Progenitor cell of endocrine pancreas (in vitro differentiated cells): ENCODE results near the gene DRD4. TPM values are rescaled to one million over a fixed set of nuclear protein-coding genes. Genes with fewer than 3 reads are reported as not detected.

Source experiments
- DNase-seq: peaks from one replicate; pipeline ENCODE4 v3.0.0; 2021; ENCODE audit warnings: low spot score; ENCODE audit not compliant: unreplicated experiment
- H3K27ac Mint-ChIP-seq: 2 replicates; pipeline ENCODE4 v1.8.0; 2021; ENCODE audit warnings: mild to moderate bottlenecking, moderate library complexity, mixed read lengths
- H3K27me3 Mint-ChIP-seq: 2 replicates; pipeline ENCODE4 v1.8.0; 2021; ENCODE audit warnings: mixed read lengths
- H3K36me3 Mint-ChIP-seq: 2 replicates; pipeline ENCODE4 v1.8.0; 2022; ENCODE audit warnings: mixed read lengths; ENCODE audit not compliant: insufficient read depth
- H3K4me1 Mint-ChIP-seq: 2 replicates; pipeline ENCODE4 v1.8.0; 2021; ENCODE audit warnings: low read depth, mixed read lengths
- H3K4me3 Mint-ChIP-seq: 2 replicates; pipeline ENCODE4 v1.8.0; 2021; ENCODE audit warnings: low read depth, mild to moderate bottlenecking, moderate library complexity, mixed read lengths
- H3K9me3 Mint-ChIP-seq: 2 replicates; pipeline ENCODE4 v1.8.0; 2021; ENCODE audit warnings: low read depth, mixed read lengths
- long read RNA-seq: library from polyadenylated mRNA; unstranded; transcript quantifications from one replicate; pipeline ENCODE4 v2.0.0, GENCODE V29; 2020
- total RNA-seq: library from RNA; stranded (reverse); gene quantifications from 2 replicates; pipeline ENCODE4 v1.2.1, GENCODE V29; 2021
- TF ChIP-seq, protein P1 (sequence below): fragments of 200-600 bp; sonication (generic); IDR thresholded peaks from one replicate; pipeline ENCODE4 v1.5.0; 2021; ENCODE audit warnings: antibody characterized with exemption, mild to moderate bottlenecking; ENCODE audit not compliant: unreplicated experiment

The DRD4 gene
- 1.1 and 2.7 TPM in 2 replicates for total RNA-seq
- long read RNA-seq: 0 reads

DNA sequence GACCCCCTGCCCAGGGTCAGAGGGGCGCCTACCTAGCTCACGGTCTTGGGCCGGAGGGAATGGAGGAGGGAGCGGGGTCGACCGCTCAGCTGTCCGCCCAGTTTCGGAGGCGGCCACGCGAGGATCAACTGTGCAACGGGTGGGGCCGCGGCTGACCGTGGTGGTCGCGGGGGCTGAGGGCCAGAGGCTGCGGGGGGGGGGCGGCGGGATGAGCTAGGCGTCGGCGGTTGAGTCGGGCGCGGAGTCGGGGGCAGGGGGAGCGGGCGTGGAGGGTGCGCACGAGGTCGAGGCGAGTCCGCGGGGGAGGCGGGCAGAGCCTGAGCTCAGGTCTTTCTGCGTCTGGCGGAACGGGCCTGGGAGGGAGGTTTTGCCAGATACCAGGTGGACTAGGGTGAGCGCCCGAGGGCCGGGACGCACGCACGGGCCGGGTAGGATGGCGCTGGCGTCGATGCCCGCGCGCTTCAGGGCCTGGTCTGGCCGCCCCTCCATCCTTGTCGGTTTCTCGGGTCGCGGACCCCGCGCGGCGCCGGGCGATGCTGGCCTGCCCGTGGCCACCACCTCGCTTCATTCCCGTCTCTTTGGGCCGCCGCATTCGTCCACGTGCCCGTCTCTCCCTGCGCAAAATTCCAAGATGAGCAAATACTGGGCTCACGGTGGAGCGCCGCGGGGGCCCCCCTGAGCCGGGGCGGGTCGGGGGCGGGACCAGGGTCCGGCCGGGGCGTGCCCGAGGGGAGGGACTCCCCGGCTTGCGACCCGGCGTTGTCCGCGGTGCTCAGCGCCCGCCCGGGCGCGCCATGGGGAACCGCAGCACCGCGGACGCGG lies at the start of gene DRD4:
DRD4 (plus strand) TSS at position 759 of the 822 bp plus-strand sequence; CDS start at position 795, 36 bp downstream.
- no peaks in the 10 kb centered on the region for H3K9me3 Mint-ChIP-seq
- H3K27ac Mint-ChIP-seq: no peak within 1 kb of the TSS
- H3K27me3 Mint-ChIP-seq: peaks cover 46% of the 10 kb centered on the region
- no peak for DNase-seq
- TF ChIP-seq, protein P1, sequence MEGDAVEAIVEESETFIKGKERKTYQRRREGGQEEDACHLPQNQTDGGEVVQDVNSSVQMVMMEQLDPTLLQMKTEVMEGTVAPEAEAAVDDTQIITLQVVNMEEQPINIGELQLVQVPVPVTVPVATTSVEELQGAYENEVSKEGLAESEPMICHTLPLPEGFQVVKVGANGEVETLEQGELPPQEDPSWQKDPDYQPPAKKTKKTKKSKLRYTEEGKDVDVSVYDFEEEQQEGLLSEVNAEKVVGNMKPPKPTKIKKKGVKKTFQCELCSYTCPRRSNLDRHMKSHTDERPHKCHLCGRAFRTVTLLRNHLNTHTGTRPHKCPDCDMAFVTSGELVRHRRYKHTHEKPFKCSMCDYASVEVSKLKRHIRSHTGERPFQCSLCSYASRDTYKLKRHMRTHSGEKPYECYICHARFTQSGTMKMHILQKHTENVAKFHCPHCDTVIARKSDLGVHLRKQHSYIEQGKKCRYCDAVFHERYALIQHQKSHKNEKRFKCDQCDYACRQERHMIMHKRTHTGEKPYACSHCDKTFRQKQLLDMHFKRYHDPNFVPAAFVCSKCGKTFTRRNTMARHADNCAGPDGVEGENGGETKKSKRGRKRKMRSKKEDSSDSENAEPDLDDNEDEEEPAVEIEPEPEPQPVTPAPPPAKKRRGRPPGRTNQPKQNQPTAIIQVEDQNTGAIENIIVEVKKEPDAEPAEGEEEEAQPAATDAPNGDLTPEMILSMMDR: no peak
- H3K36me3 Mint-ChIP-seq: peaks cover 8% of the 10 kb centered on the region
- peaks cover 9% of the 10 kb centered on the region for H3K4me1 Mint-ChIP-seq
- peak within 1 kb of the TSS; percentile 26 for H3K4me3 Mint-ChIP-seq

DNA sequence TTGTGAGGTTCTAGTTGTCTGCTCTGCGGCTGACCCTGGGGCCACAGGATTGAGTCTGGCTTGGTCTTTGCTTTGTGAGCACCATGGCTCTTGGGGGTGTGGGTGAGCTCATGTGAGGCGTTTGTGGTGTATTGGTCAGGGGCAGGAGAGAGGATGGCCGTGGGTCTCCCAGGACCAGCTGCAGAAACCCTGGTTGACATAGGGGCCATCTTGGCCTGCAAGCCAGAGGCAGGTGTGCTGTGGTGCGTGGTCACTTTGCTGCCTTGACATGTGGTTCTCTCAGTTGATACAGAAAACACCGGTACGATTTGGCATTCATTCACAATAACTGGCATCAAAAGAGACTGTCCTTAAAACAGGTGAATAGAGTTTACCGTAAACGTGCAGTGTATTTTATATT lies 49.5 kb upstream of the DRD4 start:
- Mint-ChIP-seq H3K27me3 (no peaks in the 10 kb centered on the region), H3K36me3 (peaks cover 21% of the 10 kb centered on the region), H3K4me1 (no peaks in the 10 kb centered on the region), H3K4me3 (no peak overlapping the region), H3K27ac (peak overlapping the region; percentile 62), H3K9me3 (no peaks in the 10 kb centered on the region)
- TF ChIP-seq, protein P1: no peak
- DNase-seq: no peak

DNA sequence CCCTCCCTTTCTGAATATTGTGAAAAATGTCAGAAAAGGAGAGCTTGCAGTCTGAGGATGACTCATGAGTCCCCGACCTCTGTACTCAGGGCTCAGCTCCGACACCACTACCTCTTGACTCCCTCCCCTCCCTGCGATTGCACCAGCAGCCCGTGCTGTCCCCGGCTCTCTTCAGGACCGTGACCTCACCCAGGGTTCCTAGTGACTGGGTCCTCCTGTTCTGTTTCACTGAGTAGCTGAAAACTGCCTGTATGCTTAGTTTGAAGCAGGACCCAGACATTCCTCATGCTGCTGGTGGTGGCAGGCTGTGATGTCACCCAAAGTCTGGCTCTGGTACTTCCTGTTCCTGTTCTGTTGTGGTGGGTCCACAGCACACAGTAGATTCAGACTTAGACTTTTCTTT lies 49.1 kb upstream of the DRD4 start:
- H3K27ac Mint-ChIP-seq: no peak overlapping the region
- TF ChIP-seq, protein P1: no peak
- no peaks in the 10 kb centered on the region for H3K9me3 Mint-ChIP-seq
- no peaks in the 10 kb centered on the region for H3K4me1 Mint-ChIP-seq
- H3K4me3 Mint-ChIP-seq: no peak overlapping the region
- no peak for DNase-seq
- H3K27me3 Mint-ChIP-seq: no peaks in the 10 kb centered on the region
- H3K36me3 Mint-ChIP-seq: peaks cover 21% of the 10 kb centered on the region

DNA sequence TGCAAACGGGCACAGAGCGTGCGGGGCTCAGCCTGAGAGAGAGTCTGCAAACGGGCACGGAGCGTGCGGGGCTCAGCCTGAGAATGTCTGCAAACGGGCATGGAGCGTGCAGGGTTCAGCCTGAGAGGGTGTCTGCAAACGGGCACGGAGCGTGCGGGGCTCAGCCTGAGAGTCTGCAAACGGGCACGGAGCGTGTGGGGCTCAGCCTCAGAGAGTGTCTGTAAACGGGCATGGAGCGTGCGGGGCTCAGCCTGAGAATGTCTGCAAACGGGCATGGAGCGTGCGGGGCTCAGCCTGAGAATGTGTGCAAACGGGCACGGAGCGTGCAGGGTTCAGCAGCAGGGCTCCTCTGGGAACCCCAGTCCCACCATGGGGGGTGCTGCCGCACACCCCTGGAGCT lies 47.3 kb upstream of the DRD4 start:
- H3K36me3 Mint-ChIP-seq: peaks cover 24% of the 10 kb centered on the region
- H3K27me3 Mint-ChIP-seq: no peaks in the 10 kb centered on the region
- H3K4me3 Mint-ChIP-seq: no peak overlapping the region
- DNase-seq: no peak
- no peak overlapping the region for H3K27ac Mint-ChIP-seq
- H3K4me1 Mint-ChIP-seq: no peaks in the 10 kb centered on the region
- no peaks in the 10 kb centered on the region for H3K9me3 Mint-ChIP-seq
- TF ChIP-seq, protein P1: no peak

DNA sequence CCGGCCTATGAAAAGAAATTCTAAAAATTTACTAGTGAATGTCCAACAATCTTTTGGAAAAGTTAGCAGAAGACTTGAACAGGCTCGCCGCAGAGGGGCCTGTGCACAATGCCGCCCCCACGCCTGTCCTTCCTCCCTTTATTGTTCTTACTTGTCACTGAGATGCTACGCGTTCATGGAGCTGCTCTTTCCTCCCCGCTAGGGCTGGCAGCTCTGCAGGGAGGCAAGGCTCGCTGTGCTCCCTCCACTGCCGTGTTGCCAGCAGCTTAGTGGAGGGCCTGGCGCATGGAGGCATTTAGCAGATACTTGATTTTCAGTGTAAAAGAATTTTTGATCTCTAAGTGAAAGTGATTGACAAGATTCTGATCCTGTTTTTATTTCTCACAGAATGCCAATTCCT lies 46.1 kb upstream of the DRD4 start:
- Mint-ChIP-seq H3K36me3 (peaks cover 25% of the 10 kb centered on the region), H3K9me3 (no peaks in the 10 kb centered on the region), H3K4me3 (no peak overlapping the region), H3K27me3 (no peaks in the 10 kb centered on the region), H3K27ac (no peak overlapping the region), H3K4me1 (no peaks in the 10 kb centered on the region)
- TF ChIP-seq, protein P1: no peak
- no peak for DNase-seq
